Left lung (tissue), 14 donors: ENCODE data around the gene INKA1. TPM values are rescaled to one million over a fixed set of nuclear protein-coding genes. Genes with fewer than 3 reads are reported as not detected.

Source experiments
- ATAC-seq: fragments of 200-7000 bp; cut with Tn5 transposase; one replicate; pipeline ENCODE4 v1.9.1; 2020; ENCODE audit warnings: moderate library complexity
- DNase-seq, 4 donors: peaks; one replicate each; pipeline ENCODE4 v3.0.0-alpha.2; 2013 to 2020
- H3K27ac ChIP-seq, 2 donors: fragments of 200-600 bp; sonication (generic) in 1 of 2; one replicate each; pipeline versions ENCODE4 v1.5.0 to v1.8.0; 2020 to 2021
- H3K27me3 ChIP-seq, 2 donors: fragments of 200-600 bp; sonication (generic) in 1 of 2; one replicate each; pipeline versions ENCODE4 v1.5.0 to v1.8.0; 2020 to 2021
- H3K36me3 ChIP-seq, 2 donors: fragments of 200-600 bp; sonication (generic) in 1 of 2; one replicate each; pipeline versions ENCODE4 v1.5.0 to v1.8.0; 2020 to 2021
- H3K4me1 ChIP-seq, 2 donors: fragments of 200-600 bp; one replicate each; pipeline ENCODE4 v1.8.0; 2021
- H3K4me3 ChIP-seq, 2 donors: fragments of 200-600 bp; sonication (generic) in 1 of 2; one replicate each; pipeline versions ENCODE4 v1.5.0 to v1.8.0; 2020 to 2021; ENCODE audit warnings: mild to moderate bottlenecking in 1 of 2
- H3K9me3 ChIP-seq, 2 donors: fragments of 200-600 bp; sonication (generic) in 1 of 2; one replicate each; pipeline versions ENCODE4 v1.5.0 to v1.8.0; 2020 to 2021
- CTCF ChIP-seq, 2 donors: fragments of 200-600 bp; sonication (generic) in 1 of 2; IDR thresholded peaks; one replicate each; pipeline versions ENCODE4 v1.5.0 to v1.8.0; 2021; ENCODE audit warnings: antibody characterized with exemption in 2 of 2
- intact Hi-C, 2 donors: fragments of 100-400 bp; cut with DNase I; formaldehyde crosslinking; loops; one replicate each; pipeline versions ENCODE4 v1.11.2 to v1.14.2; 2022
- long read RNA-seq, 12 donors: library from polyadenylated mRNA in 2 of 12; unstranded in 2 of 12; transcript quantifications; one replicate each; pipeline ENCODE4 v2.0.0 and lab custom pipeline, GENCODE V29; 2019 to 2026
- polyA plus RNA-seq, 6 donors: library from polyadenylated mRNA; unstranded; fragments of 120-200 nt; gene quantifications; one replicate each; pipeline ENCODE4 v1.2.1, GENCODE V29; 2013; ENCODE audit not compliant: insufficient read length in 6 of 6
- total RNA-seq, 2 donors: library from RNA; stranded (reverse); fragmentation: NEBNext Ultra II Directional; extraction: Animal tissue kit (Norgen Biotek cat#: 25700); gene quantifications; one replicate each; pipeline ENCODE4 v1.2.1, GENCODE V29; 2021
- donor health status: DM: no; HTN: yes; CAD: no.
- donor health status: DM: no; HTN: no; CAD: no.

Gene INKA1
- total RNA-seq (1 to 10 TPM; 3.7 to 6.3 TPM), polyA plus RNA-seq (10 to 100 TPM; 10.4 to 18.9 (median 15.8) TPM)
- long read RNA-seq, donor 1, transcript INKA1-201 (2 exons, 1,040 nt): major isoform, 16 of 21 reads
- long read RNA-seq, donor 1, partial matches to known transcripts: 5 of 21 reads
- long read RNA-seq, donor 1, other reads (novel, unspliced or antisense): 0 of 21 reads
- long read RNA-seq, donor 2, transcript INKA1-201 (2 exons, 1,040 nt): major isoform, 17 of 70 reads
- long read RNA-seq, donor 2, partial matches to known transcripts: 44 of 70 reads
- long read RNA-seq, donor 2, other reads (novel, unspliced or antisense): 9 of 70 reads
- long read RNA-seq, donor 3, transcript INKA1-201 (2 exons, 1,040 nt): major isoform, 20 of 25 reads
- long read RNA-seq, donor 3, partial matches to known transcripts: 0 of 25 reads
- long read RNA-seq, donor 3, other reads (novel, unspliced or antisense): 5 of 25 reads
- long read RNA-seq, donor 4, partial matches to known transcripts: 2 of 6 reads
- long read RNA-seq, donor 4, other reads (novel, unspliced or antisense): 0 of 6 reads
- long read RNA-seq, donor 5, transcript INKA1-201 (2 exons, 1,040 nt): major isoform, 13 of 26 reads
- long read RNA-seq, donor 5, partial matches to known transcripts: 13 of 26 reads
- long read RNA-seq, donor 5, other reads (novel, unspliced or antisense): 0 of 26 reads
- long read RNA-seq, donor 6, transcript INKA1-201 (2 exons, 1,040 nt): major isoform, 10 of 10 reads
- long read RNA-seq, donor 6, partial matches to known transcripts: 0 of 10 reads
- long read RNA-seq, donor 6, other reads (novel, unspliced or antisense): 0 of 10 reads
- long read RNA-seq, donor 7, transcript INKA1-201 (2 exons, 1,040 nt): major isoform, 5 of 5 reads
- long read RNA-seq, donor 7, partial matches to known transcripts: 0 of 5 reads
- long read RNA-seq, donor 7, other reads (novel, unspliced or antisense): 0 of 5 reads
- long read RNA-seq, donor 8, transcript INKA1-201 (2 exons, 1,040 nt): major isoform, 8 of 8 reads
- long read RNA-seq, donor 8, partial matches to known transcripts: 0 of 8 reads
- long read RNA-seq, donor 8, other reads (novel, unspliced or antisense): 0 of 8 reads
- long read RNA-seq, donor 9: 0 reads
- long read RNA-seq, donor 10, transcript INKA1-201 (2 exons, 1,040 nt): major isoform, 7 of 9 reads
- long read RNA-seq, donor 10, partial matches to known transcripts: 0 of 9 reads
- long read RNA-seq, donor 10, other reads (novel, unspliced or antisense): 2 of 9 reads
- long read RNA-seq, donor 11, partial matches to known transcripts: 0 of 4 reads
- long read RNA-seq, donor 11, other reads (novel, unspliced or antisense): 0 of 4 reads
- long read RNA-seq, donor 12, transcript INKA1-201 (2 exons, 1,040 nt): major isoform, 15 of 15 reads
- long read RNA-seq, donor 12, partial matches to known transcripts: 0 of 15 reads
- long read RNA-seq, donor 12, other reads (novel, unspliced or antisense): 0 of 15 reads

- peaks cover 30 to 46% of the 10 kb centered on the region in 2 donors for H3K4me1 ChIP-seq
- H3K36me3 ChIP-seq: no peaks in the 10 kb centered on the region
- intact Hi-C loops: loop anchor here in 1 of 2 donors (5.0 kb wide), 1 partner anchor 34 kb away; no protein-coding TSS in a partner anchor
- H3K27me3 ChIP-seq: no peaks in the 10 kb centered on the region
- peak; percentile 87 to 92 for TF ChIP-seq CTCF (IDR thresholded peaks at IDR 0.05)
- ATAC-seq (peak; percentile 92), DNase-seq (peak; percentile 88 to 98 (median 92))
- peak within 1 kb of the TSS; percentile 89 to 94 for H3K27ac ChIP-seq
- H3K9me3 ChIP-seq: no peaks in the 10 kb centered on the region
- peak within 1 kb of the TSS; percentile 88 to 94 for H3K4me3 ChIP-seq
These were observed at the start of gene INKA1 for GRCh38 chr3:49802719-49803464. Gene INKA1 (plus strand): TSS chr3:49803261. CDS start chr3:49803393, 132 bp downstream.

DNA sequence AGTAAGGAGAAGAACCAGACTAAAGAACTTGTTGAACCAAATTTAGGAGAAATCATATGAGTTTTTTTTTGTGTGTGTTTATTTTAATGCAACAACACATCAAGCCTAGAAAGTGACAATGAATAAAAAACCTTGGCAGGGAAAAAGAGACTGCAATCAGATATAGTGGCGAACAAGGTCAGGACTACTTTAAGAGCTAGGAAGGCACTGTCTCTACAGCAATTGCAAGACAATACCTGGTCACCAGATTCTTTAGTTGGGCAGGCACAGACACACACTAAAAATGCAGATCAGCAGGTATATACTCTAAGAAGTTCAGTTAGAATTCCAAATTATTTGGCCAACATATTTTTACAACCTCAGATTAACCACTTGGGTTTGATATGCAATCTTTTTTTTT is 48.5 kb upstream of the INKA1 start:
- ATAC-seq (no peak), DNase-seq (no peak)
- TF ChIP-seq CTCF (IDR thresholded peaks at IDR 0.05): no peak
- H3K9me3 ChIP-seq: no peaks in the 10 kb centered on the region
- no peak overlapping the region for H3K27ac ChIP-seq
- H3K4me1 ChIP-seq: peaks cover 0 to 5% of the 10 kb centered on the region in 2 donors
- H3K36me3 ChIP-seq: no peaks in the 10 kb centered on the region
- no peak overlapping the region for H3K4me3 ChIP-seq
- intact Hi-C loops: no loop called here
- no peaks in the 10 kb centered on the region for H3K27me3 ChIP-seq

- Histone ChIP-seq H3K27me3 (no peaks in the 10 kb centered on the region), H3K4me1 (peaks cover 0 to 5% of the 10 kb centered on the region in 2 donors), H3K27ac (no peak overlapping the region), H3K36me3 (no peaks in the 10 kb centered on the region), H3K9me3 (no peaks in the 10 kb centered on the region), H3K4me3 (no peak overlapping the region)
- ATAC-seq (no peak), DNase-seq (no peak)
- no peak for TF ChIP-seq CTCF (IDR thresholded peaks at IDR 0.05)
- intact Hi-C loops: no loop called here
These were observed 47.0 kb upstream of the INKA1 start for GRCh38 chr3:49756036-49756435.

- ATAC-seq: no peak
- peaks cover 0 to 8% of the 10 kb centered on the region in 2 donors for H3K4me1 ChIP-seq
- no peaks in the 10 kb centered on the region for H3K27me3 ChIP-seq
- no peak overlapping the region for H3K27ac ChIP-seq
- TF ChIP-seq CTCF (IDR thresholded peaks at IDR 0.05): no peak
- no peak overlapping the region for H3K4me3 ChIP-seq
- H3K9me3 ChIP-seq: no peaks in the 10 kb centered on the region
- H3K36me3 ChIP-seq: no peaks in the 10 kb centered on the region
- intact Hi-C loops: no loop called here
- no peak for DNase-seq
These were observed 45.9 kb upstream of the INKA1 start for GRCh38 chr3:49757197-49757596.
